T-helper 1 cell (primary cell): ENCODE measurements around the gene CHRND.

Experiments used
- DNase-seq, 5 donors: peaks; one replicate each; pipeline ENCODE4 v3.0.0-alpha.2; 2012 to 2020
- total RNA-seq, 4 donors: gene quantifications; one replicate each; lab custom pipeline; 2026; lab: John Stamatoyannopoulos, UW

Gene CHRND
- total RNA-seq: 0 reads per million in 4 donors

GRCh38 chr2:232525791-232526371, at the start of gene CHRND:
TSS of gene CHRND (plus strand) at chr2:232526160. CDS start at chr2:232526216, 56 bp downstream.
- DNase-seq: no peak

GRCh38 chr2:232476791-232477190, 49.2 kb upstream of the CHRND start:
- no peak for DNase-seq

- DNase-seq: no peak
Observed at GRCh38 chr2:232477751-232478510, 48.0 kb upstream of the CHRND start.

- no peak for DNase-seq
Observed at GRCh38 chr2:232478571-232479340, 47.2 kb upstream of the CHRND start.

- DNase-seq: no peak
Observed at GRCh38 chr2:232479341-232480200, 46.4 kb upstream of the CHRND start.

GRCh38 chr2:232480201-232481190, 45.5 kb upstream of the CHRND start:
- DNase-seq: no peak

GRCh38 chr2:232481322-232482140, 44.4 kb upstream of the CHRND start:
- no peak for DNase-seq

GRCh38 chr2:232482301-232483238, 43.4 kb upstream of the CHRND start:
- no peak for DNase-seq

GRCh38 chr2:232483311-232483922, 42.5 kb upstream of the CHRND start:
- DNase-seq: no peak

GRCh38 chr2:232483923-232484627, 41.9 kb upstream of the CHRND start:
- DNase-seq: no peak

- no peak for DNase-seq
Observed at GRCh38 chr2:232484628-232485347, 41.2 kb upstream of the CHRND start.

GRCh38 chr2:232485348-232485756, 40.6 kb upstream of the CHRND start:
- DNase-seq: no peak

- no peak for DNase-seq
Observed at GRCh38 chr2:232485757-232486557, 40.0 kb upstream of the CHRND start.

- no peak for DNase-seq
Observed at GRCh38 chr2:232486558-232487384, 39.2 kb upstream of the CHRND start.

- DNase-seq: no peak
Observed at GRCh38 chr2:232487385-232488096, 38.4 kb upstream of the CHRND start, which contains the start of gene ECEL1. TSS of gene ECEL1 (minus strand) at chr2:232487834. CDS start at chr2:232486653, 1,181 bp downstream.
